Stimulated activated CD4-positive, alpha-beta T cell treated with anti-CD3 and anti-CD28 coated beads, Interleukin-2, amount 100 ng/mL, for 4 hours (primary cell): ENCODE measurements around the gene TLE3.

Experiments used
- DNase-seq: peaks from one replicate; pipeline ENCODE4 v3.0.0-alpha.2; 2020; ENCODE audit warnings: low read depth

TLE3 gene

GRCh38 chr15:70082281-70082900 lies 15.3 kb downstream of the TLE3 start:
- DNase-seq, result no peak

DNA sequence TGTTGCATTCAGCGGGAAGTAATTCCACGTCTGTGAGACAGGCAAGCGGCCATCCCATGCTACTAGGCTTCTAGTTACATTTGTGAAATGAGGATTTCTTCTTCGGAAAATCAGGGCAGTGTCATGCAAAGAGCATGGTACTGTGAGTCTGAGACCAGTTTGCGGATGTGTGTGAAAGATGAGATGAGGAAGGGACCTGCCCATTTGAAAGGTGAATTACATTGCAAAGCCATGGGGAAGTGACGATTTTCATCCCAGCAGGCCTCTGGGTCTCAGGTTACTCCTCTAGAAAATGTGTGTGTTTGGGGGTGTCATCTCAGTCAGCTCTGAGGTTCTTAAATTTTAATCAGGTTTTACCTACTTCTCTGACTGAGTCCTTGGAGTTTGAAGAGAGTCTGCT lies 16.1 kb downstream of the TLE3 start:
- DNase-seq, result no peak

DNA sequence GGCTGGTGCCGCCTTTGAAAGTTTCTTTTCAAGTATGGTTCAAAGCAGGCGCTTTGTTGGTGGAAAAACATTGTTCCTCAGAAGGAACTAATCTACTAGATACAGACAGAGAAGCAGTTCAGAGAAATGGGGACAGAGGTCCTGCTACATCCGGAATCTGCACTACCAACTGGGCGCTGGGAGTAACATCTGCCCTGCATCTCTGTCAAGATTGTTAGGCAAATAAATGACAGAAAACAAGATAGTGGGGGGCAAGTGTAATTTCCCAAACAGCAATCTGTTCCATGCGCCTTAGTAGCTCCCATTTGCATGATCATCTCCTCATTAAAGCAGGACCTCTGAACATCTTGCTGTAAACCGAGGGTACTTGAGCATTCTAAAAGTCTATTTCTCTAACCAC lies 17.4 kb downstream of the TLE3 start:
- no peak for DNase-seq

GRCh38 chr15:70079888-70080287 lies 17.8 kb downstream of the TLE3 start:
- DNase-seq, result no peak

- no peak for DNase-seq
These were observed 18.9 kb downstream of the TLE3 start for GRCh38 chr15:70078578-70079417.

- DNase-seq, result no peak
These were observed 20.2 kb downstream of the TLE3 start for GRCh38 chr15:70077188-70078147.

- DNase-seq, result no peak
These were observed 23.3 kb downstream of the TLE3 start for GRCh38 chr15:70074380-70074779.

DNA sequence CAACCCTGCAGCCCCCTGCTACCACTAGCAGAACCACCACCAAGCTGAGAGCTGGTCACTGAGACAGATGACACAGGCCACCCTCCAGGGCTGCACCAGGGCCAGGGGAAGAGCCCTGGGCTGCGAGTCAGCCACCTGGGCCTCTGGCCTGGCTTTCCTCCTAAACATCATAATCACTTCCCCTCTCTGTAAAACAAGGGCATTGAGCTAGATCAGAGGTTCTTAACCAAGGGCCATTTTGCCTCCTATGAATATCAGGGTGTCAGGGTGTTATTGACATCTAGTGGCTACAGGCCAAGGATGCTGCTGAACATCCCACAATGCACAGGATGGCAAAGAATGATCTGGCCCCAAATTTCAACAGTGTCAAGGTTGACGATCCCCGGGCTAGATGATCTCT lies 25.2 kb downstream of the TLE3 start:
- DNase-seq, result no peak

DNA sequence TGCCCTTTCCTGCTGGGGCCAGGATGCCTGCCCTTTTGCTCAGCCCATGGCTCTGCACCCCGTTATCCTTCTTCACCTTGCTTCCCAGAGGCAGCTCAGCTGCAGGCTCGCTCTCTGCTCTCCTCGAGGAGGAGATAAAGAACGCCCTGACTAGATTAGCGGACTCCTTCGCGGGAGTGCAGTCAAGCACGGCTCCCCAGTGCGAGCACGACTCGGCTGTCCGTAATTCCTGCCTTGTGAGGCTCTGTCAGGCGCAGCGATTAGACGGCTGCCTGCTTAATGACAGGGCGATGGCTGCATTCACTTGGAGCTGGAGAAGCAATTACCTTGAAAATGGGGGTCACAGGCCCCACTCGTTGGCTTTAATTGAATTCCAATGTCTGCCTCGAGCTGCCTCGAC lies 25.9 kb downstream of the TLE3 start:
- DNase-seq, result no peak

DNA sequence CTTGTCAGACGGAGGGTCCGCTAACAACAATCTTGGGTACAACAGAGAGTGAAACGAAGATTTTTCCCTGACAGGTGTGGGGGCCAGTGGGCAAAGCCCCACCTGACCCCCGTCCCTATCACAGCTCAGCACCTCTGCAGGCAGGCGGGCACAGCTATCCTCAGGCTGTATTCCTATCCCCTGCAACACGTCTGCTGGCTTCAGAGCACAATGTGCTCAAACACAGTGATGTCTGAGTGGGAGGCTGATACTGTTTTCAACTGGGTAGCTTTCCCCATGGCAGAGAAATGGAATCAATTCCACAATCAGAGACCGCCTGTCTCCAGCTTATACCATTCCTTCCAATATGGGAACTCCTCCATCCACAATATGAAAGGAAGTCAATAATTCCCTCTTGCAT lies 28.0 kb downstream of the TLE3 start:
- DNase-seq, result no peak

GRCh38 chr15:70068783-70069565 lies 28.7 kb downstream of the TLE3 start:
- no peak for DNase-seq

DNA sequence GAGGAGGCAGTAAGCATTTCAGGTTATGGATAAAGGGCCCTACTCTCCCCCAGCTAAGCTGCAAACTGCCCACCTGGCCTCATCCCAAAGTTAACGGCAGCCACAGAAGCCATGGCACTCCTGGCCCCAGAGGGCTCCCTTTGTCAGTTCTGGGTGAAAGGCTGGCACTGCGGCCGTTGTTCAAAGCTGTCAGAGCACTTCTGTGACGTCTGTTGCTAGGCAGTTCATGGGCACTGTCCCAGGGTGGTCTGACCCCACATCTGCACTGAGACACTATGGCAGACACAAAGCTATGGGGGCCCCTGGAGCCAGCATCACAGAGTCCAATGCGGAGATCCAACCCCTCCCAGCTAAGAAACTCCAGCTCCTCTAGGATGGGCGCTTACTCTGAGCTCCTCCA lies 30.0 kb downstream of the TLE3 start:
- no peak for DNase-seq

DNA sequence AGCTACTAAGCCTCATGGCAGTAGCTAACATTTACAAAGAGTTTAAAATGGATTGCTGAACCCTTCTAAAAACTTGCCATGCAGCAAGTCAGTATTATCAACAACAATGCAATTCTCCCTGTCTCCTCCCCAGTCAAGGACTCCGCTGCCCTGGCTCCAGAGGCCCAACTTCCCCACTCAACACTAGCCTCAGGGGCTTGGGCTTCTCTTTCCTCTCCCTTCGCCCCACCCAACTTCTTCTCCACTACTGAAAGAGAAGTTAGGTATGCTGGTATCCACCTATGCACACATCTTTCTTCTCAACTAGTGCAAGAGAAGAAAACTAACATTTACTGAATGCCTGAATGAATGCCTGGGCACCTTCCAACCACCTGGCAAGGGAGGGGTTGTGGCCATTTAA lies 30.7 kb downstream of the TLE3 start:
- no peak for DNase-seq

DNA sequence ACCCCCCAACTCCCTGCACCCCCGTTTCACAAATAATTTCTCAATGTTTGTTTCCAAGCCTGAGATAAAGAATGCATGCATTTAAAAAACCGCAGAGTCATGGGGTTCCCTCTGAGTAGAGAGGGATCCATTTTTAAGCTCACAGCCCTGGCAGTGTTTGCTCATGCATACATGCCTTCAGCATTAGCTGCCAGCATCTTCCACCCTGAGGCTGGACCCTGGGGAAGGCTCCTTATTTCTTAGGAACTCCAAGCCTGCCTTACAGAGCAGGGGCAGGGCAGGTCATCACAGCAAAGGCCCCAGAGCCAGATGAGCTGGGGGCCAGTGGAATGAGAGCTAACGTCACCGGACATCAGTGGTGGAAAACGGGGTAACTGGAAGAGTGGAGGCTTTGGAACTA lies 31.3 kb downstream of the TLE3 start:
- DNase-seq, result no peak

- DNase-seq, result no peak
These were observed 31.7 kb downstream of the TLE3 start for GRCh38 chr15:70066004-70066403.

DNA sequence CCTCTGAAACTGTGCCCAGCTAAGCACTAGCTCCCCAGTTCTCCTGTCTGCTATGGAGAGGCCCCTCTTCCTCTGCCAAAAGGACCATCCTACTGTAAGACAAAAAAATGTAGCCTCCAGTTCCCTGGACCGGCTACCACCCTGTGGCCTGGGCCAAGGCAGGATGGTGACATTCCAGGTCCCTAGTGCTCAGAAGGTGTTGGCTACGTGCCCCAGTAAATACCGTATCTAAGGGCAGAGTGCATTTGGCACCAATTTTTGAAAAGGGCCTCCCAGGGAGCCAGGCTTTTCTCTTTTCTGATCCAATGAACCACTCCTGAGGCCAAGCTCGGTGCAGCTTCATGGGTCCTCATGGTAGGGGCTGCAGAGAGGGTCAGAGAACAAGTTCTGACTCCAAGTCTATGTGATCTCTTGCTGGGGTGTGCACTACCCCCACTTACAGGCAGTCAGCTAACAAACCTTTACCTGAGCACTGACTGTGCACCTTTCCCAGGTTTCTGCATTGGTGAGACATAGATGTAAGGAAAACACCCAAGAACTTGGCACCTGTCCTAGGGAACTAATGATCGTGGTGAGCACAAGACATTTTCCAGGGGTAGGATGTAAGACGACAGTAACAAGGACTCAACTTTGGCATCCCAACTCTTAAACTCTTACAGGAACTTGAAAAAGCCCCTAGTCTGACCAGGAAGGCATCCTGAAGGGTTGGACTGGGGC lies 32.6 kb downstream of the TLE3 start:
- DNase-seq, result no peak

- DNase-seq, result no peak
These were observed 33.3 kb downstream of the TLE3 start for GRCh38 chr15:70064441-70064840.

- DNase-seq, result no peak
These were observed 33.7 kb downstream of the TLE3 start for GRCh38 chr15:70063980-70064379.

DNA sequence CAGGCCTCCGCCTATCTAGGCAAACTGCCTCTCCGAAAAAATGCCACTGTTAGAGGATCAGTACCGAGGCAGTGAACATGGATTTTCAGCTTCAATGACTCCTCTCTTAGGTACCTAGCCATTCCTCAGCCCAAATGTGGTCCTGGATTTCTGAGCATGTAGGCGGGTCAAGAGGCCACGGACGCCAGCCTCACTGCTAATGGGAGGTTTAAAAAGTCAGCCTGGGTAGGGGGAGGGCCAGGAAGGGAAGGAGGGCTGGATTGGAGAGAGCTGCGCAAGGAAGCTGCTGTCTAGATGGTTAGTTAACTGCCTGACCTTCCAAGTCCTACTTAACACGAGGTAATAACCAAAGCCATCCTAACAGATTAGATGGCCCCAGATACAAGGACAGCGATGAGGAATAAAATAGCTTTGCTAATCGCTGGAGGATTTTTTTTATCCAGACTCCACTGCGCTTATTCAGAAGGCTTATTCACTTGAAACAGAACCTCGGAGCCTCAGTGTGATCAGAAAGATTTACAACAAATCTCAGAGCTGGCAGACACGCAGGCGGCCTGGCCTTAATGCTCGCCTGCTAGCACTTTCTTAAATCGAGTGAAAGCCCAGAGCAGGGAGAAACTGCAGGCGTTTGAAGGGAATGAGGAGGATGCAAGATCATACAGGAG lies 34.3 kb downstream of the TLE3 start:
- no peak for DNase-seq

- DNase-seq, result no peak
These were observed 35.3 kb downstream of the TLE3 start for GRCh38 chr15:70062321-70062956.
